ENCODE results near the gene NOS3. TPM values are rescaled to one million over a fixed set of nuclear protein-coding genes. Genes with fewer than 3 reads are reported as not detected.

Gene NOS3
- total and polyA plus RNA-seq, 2 donors (not counting 3 experiments of a cell fraction or from before 2014, with no cell fraction given) = 82.8 to 95.1 TPM

DNA sequence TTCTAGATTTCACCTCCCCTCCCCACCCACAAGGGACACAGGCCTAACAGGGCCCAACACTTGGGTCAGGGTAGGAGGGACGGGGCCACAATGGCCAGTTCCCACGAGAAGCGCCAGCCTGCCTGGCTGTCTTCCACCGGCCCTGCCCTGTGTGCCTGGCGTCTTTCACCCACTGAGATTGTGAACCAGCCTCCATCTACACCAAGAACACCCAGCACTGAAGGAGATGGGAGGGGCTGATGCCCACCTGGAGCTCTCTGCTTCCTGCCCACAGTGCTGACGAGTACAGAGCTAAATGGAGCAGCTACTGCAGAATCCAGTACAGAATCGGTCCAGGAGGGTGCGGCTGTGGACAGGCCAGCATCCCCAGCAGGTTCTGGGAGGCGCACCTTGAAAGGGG is 55.1 kb downstream of the NOS3 start:
- H3K79me2 ChIP-seq (ENCODE audit: control insufficient read depth, insufficient read depth, low read length) = no peaks in the 10 kb centered on the region
- POLR2A ChIA-PET = no interaction called here
- no peak for TF ChIP-seq POLR2A (IDR thresholded peaks at IDR 0.05; ENCODE audit: low read depth, low read length)
- TF ChIP-seq POLR2AphosphoS5 (IDR thresholded peaks at IDR 0.05; ENCODE audit: insufficient read depth, low read depth, low read length) = no peak
- no peak for TF ChIP-seq FOS (IDR thresholded peaks at IDR 0.05; ENCODE audit: borderline replicate concordance, insufficient read depth, low read length)
- TF ChIP-seq CTCF (IDR thresholded peaks at IDR 0.05; ENCODE audit: extremely low read depth in 1 of 2, insufficient read depth in 1 of 2, low read depth in 1 of 2, low read length in 2 of 2) = no peak
- no peak for TF ChIP-seq JUN (IDR thresholded peaks at IDR 0.05; ENCODE audit: borderline replicate concordance, insufficient read depth, insufficient read length, low read depth)
- TF ChIP-seq MYC (IDR thresholded peaks at IDR 0.05; ENCODE audit: low read depth, low read length) = no peak
- no peak for TF ChIP-seq MAX (IDR thresholded peaks at IDR 0.05; ENCODE audit: insufficient read depth, insufficient read length)
- TF ChIP-seq GATA2 (IDR thresholded peaks at IDR 0.05; ENCODE audit: insufficient read depth, insufficient read length, low read depth, low read length) = no peak
- TF ChIP-seq EZH2 (IDR thresholded peaks at IDR 0.05; ENCODE audit: borderline replicate concordance, low read depth, low read length, severe bottlenecking) = no peak
- intact Hi-C loops (cut with micrococcal nuclease) = no loop called here
- H3K27ac ChIP-seq (ENCODE audit: insufficient read depth, low read depth, low read length) = no peak overlapping the region
- dilution Hi-C loops (cut with MboI; ENCODE audit: extremely low pct_ligation_motif_present, low sequenced_read_pairs) = no loop called here
- no peak overlapping the region for H2AFZ ChIP-seq (ENCODE audit: low read depth, low read length)
- FAIRE-seq (no peak), DNase-seq (ENCODE audit: low read depth, low spot score) (no peak)
- no peak overlapping the region for H3K9ac ChIP-seq (replicated peaks; ENCODE audit: extremely low read depth, insufficient read depth, low read length)
- no peak overlapping the region for H3K4me2 ChIP-seq (ENCODE audit: insufficient read depth, low read length)
- no peaks in the 10 kb centered on the region for H3K4me1 ChIP-seq (ENCODE audit: control insufficient read depth, extremely low read depth, insufficient read depth, low read length)
- H4K20me1 ChIP-seq (replicated peaks; ENCODE audit: control insufficient read depth, extremely low read depth, insufficient read depth, low read length) = no peaks in the 10 kb centered on the region
- no peaks in the 10 kb centered on the region for H3K9me3 ChIP-seq (replicated peaks; ENCODE audit: control insufficient read depth, insufficient read depth, low read length)
- CTCF ChIA-PET = interaction anchor here (1.0 to 1.6 kb wide), 2 partner anchors 18 to 27 kb away, joined by 5 read pairs; partner anchors contain the start of gene ABCB8
- no peaks in the 10 kb centered on the region for H3K9me1 ChIP-seq (replicated peaks; ENCODE audit: control insufficient read depth, extremely low read depth, insufficient read depth, low read length)
- no peak overlapping the region for H3K4me3 ChIP-seq (replicated peaks in 1 of 3; ENCODE audit: insufficient read depth in 1 of 3, low read depth in 1 of 3, low read length in 3 of 3)
- H3K36me3 ChIP-seq (ENCODE audit: control insufficient read depth in 2 of 2, extremely low read depth in 1 of 2, insufficient read depth in 2 of 2, low read length in 2 of 2) = no peaks in the 10 kb centered on the region
- peaks cover 0 to 4% of the 10 kb centered on the region in 2 experiments for H3K27me3 ChIP-seq (ENCODE audit: control insufficient read depth in 2 of 2, insufficient read depth in 2 of 2, low read length in 2 of 2)
- BruUV-seq (replicated peaks) = no TSS peak
